ENCODE data around the gene TOX2.

The TOX2 gene

GRCh38 chr20:44080064-44080463 is 165.4 kb downstream of the TOX2 start:
- TF ChIP-seq CTCF (IDR thresholded peaks at IDR 0.05; ENCODE audit: poor library complexity, severe bottlenecking), result no peak
- no peak overlapping the region for H3K4me3 ChIP-seq (ENCODE audit: severe bottlenecking)
- DNase-seq (ENCODE audit: low spot score), result peak; percentile 67
- H3K9me3 ChIP-seq (ENCODE audit: severe bottlenecking), result no peaks in the 10 kb centered on the region
- H3K27me3 ChIP-seq (ENCODE audit: insufficient read depth, poor library complexity, severe bottlenecking), result no peaks in the 10 kb centered on the region
- no peaks in the 10 kb centered on the region for H3K36me3 ChIP-seq (ENCODE audit: low read depth)
- peaks cover 7% of the 10 kb centered on the region for H3K4me1 ChIP-seq (ENCODE audit: insufficient read depth, poor library complexity, severe bottlenecking)
- H3K27ac ChIP-seq (ENCODE audit: poor library complexity, severe bottlenecking), result no peak overlapping the region
- ATAC-seq (ENCODE audit: low read depth), result no peak

- Histone ChIP-seq H3K27ac (ENCODE audit: poor library complexity, severe bottlenecking) (no peak overlapping the region), H3K4me1 (ENCODE audit: insufficient read depth, poor library complexity, severe bottlenecking) (peaks cover 7% of the 10 kb centered on the region), H3K36me3 (ENCODE audit: low read depth) (no peaks in the 10 kb centered on the region), H3K4me3 (ENCODE audit: severe bottlenecking) (no peak overlapping the region), H3K9me3 (ENCODE audit: severe bottlenecking) (no peaks in the 10 kb centered on the region), H3K27me3 (ENCODE audit: insufficient read depth, poor library complexity, severe bottlenecking) (no peaks in the 10 kb centered on the region)
- DNase-seq (ENCODE audit: low spot score) (peak; percentile 74), ATAC-seq (ENCODE audit: low read depth) (peak; percentile 83)
- peak; percentile 100 for TF ChIP-seq CTCF (IDR thresholded peaks at IDR 0.05; ENCODE audit: poor library complexity, severe bottlenecking)
These were observed 166.1 kb downstream of the TOX2 start for GRCh38 chr20:44080646-44081267.

GRCh38 chr20:44081476-44081875 is 166.8 kb downstream of the TOX2 start:
- H3K9me3 ChIP-seq (ENCODE audit: severe bottlenecking), result no peaks in the 10 kb centered on the region

DNA sequence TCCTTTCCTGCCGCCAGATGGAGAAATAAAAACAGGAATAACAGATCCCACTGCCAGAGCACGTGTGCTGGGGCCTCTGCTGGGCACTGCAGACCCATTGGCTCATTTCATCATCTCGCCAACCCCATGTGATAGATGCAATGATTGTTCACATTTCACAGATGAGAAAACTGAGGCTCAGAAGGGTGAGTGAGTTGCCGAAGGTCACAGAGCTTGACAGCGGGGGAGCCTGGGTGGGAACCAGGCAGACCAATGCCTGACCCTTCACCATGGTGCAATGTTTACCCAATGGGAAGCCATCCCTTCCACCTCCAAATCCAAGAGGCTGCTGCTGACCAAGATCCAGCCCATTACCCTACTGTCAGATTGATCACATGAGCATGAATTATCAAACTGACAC is 167.2 kb downstream of the TOX2 start:
- Histone ChIP-seq H3K27me3 (ENCODE audit: insufficient read depth, poor library complexity, severe bottlenecking) (no peaks in the 10 kb centered on the region), H3K4me3 (ENCODE audit: severe bottlenecking) (no peak overlapping the region), H3K9me3 (ENCODE audit: severe bottlenecking) (no peaks in the 10 kb centered on the region), H3K4me1 (ENCODE audit: insufficient read depth, poor library complexity, severe bottlenecking) (peaks cover 7% of the 10 kb centered on the region), H3K36me3 (ENCODE audit: low read depth) (no peaks in the 10 kb centered on the region), H3K27ac (ENCODE audit: poor library complexity, severe bottlenecking) (no peak overlapping the region)
- peak; percentile 62 for DNase-seq (ENCODE audit: low spot score)
- TF ChIP-seq CTCF (IDR thresholded peaks at IDR 0.05; ENCODE audit: poor library complexity, severe bottlenecking), result no peak
- no peak for ATAC-seq (ENCODE audit: low read depth)

More at GRCh38 chr20:44081476-44081875, 166.8 kb downstream of the TOX2 start:
- H3K36me3 ChIP-seq (ENCODE audit: low read depth), result no peaks in the 10 kb centered on the region
- TF ChIP-seq CTCF (IDR thresholded peaks at IDR 0.05; ENCODE audit: poor library complexity, severe bottlenecking), result no peak
- DNase-seq (ENCODE audit: low spot score) (peak; percentile 73), ATAC-seq (ENCODE audit: low read depth) (no peak)
- H3K4me1 ChIP-seq (ENCODE audit: insufficient read depth, poor library complexity, severe bottlenecking), result peaks cover 7% of the 10 kb centered on the region
- H3K27ac ChIP-seq (ENCODE audit: poor library complexity, severe bottlenecking), result no peak overlapping the region
- H3K4me3 ChIP-seq (ENCODE audit: severe bottlenecking), result no peak overlapping the region
- no peaks in the 10 kb centered on the region for H3K27me3 ChIP-seq (ENCODE audit: insufficient read depth, poor library complexity, severe bottlenecking)

- Histone ChIP-seq H3K9me3 (ENCODE audit: severe bottlenecking) (no peaks in the 10 kb centered on the region), H3K36me3 (ENCODE audit: low read depth) (no peaks in the 10 kb centered on the region), H3K4me3 (ENCODE audit: severe bottlenecking) (no peak overlapping the region), H3K27ac (ENCODE audit: poor library complexity, severe bottlenecking) (peak overlapping the region; percentile 2), H3K27me3 (ENCODE audit: insufficient read depth, poor library complexity, severe bottlenecking) (no peaks in the 10 kb centered on the region), H3K4me1 (ENCODE audit: insufficient read depth, poor library complexity, severe bottlenecking) (peaks cover 7% of the 10 kb centered on the region)
- peak; percentile 54 for ATAC-seq (ENCODE audit: low read depth)
- no peak for TF ChIP-seq CTCF (IDR thresholded peaks at IDR 0.05; ENCODE audit: poor library complexity, severe bottlenecking)
- DNase-seq (ENCODE audit: low spot score), result peak; percentile 82
These were observed 168.7 kb downstream of the TOX2 start for GRCh38 chr20:44083220-44083933.
